HG02870 (cell line): ENCODE results near the gene NACC1.

Experiments used
- ATAC-seq: cut with Tn5 transposase; IDR thresholded peaks from one replicate; pipeline ENCODE4 v1.9.1; 2021; ENCODE audit warnings: mild to moderate bottlenecking, moderate library complexity; ENCODE audit not compliant: unreplicated experiment

The NACC1 gene

DNA sequence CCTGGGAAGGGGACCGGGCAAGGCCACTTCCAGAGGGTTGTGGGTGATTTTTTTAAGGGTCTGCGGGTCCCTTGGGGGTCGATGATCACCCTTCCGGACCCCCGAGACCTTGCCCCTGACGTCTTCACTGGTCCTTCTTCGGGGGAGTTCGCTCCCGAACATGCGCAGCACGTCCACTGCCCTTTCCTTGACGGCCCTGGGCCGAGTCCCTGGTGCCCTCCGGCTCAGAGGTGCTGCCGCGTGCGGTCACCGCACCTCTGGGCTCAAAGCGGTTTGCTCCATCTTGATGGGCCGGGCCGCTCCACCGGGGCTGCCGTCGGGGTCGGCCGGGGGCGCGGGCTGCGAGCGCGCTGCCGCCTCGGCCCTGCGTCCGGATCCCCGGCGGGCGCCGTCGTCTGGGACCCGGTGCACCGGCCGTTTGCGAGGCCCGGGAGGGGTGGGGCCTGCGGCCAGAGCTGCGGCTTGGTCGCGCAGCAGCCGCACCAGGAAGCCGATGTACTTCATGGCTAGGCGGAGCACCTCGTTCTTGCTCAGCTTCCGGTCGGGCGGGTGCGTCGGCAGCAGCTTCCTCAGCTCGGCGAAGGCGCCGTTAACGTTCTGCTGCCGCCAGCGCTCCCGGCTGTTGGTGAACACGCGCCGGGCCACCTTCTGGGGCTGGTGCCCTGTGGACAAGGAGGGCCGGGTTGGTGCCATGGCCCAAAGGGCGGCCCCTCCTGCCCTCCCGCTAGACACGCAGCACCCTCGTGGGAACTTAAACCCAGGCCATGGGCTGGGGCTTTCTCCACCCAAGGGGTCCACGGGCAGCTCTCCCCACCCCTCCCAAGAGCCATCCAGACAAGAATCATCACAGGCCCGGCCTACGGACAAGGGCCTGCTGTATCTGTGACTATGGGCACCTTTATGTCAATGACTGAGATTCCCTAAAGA is 18.7 kb upstream of the NACC1 start:
- ATAC-seq, result no peak

DNA sequence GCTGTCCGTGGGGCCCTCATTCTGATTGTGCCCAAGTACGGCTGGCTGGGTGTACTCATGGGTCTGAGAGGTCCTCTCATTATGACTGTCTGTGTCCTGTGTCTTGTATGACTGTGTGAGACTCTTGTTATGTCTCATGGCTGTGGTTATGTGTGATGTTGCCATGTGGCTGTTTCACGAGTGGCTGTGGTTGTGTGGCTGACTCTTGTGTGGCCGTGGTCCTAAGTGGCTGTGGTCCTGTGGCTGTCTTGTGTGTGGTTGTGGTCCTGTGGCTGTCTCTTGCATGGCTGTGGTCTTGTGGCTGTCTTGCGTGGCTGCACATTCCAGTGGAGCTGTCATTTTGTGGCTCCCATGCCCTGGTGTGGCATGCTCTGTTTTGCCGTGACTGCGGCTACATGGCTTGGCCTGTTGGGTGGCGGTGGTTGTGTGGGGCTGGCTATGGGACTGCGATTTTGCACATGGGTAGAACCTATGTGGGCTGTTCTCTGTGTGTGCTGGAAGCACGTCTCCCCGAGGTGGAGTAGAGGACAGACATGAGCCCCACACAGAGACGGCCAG is 18.0 kb upstream of the NACC1 start:
- ATAC-seq, result no peak

DNA sequence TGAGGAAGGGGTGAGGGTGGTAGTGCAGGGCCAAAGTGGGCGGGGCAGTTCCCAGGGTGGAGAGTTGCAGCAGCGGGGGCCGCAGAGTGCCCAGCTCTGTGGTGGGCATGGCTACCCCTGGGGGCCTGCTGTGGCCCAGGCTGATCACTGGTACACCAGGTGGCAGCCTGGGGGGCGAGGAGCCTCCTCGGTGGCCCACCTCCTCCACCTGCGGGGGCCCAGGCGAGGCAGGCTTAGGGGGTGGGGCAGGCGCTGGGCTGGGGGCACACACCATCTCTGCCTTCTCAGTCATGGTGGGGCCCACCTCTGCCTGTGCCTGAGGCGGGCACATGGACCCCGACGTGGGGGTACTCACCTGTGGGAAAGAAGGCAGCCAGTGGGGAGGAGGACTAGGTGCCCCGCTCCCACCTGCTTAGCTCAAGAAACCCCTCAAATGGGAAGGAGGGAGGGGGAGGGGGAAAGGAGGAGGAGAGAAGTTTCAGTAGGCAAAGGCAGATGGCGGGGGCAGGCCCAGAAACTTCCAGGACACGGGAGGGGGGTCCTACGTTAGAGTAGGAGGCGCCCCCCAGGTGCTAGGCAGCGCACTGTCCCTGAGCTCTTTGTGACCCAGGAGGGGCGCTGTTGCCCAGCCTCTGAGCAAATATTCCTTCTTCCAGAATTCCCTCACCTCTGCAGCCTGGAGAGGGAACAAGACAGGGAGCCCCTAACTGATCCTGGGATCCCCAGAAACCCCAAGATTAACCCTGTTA is 17.0 kb upstream of the NACC1 start:
- no peak for ATAC-seq

DNA sequence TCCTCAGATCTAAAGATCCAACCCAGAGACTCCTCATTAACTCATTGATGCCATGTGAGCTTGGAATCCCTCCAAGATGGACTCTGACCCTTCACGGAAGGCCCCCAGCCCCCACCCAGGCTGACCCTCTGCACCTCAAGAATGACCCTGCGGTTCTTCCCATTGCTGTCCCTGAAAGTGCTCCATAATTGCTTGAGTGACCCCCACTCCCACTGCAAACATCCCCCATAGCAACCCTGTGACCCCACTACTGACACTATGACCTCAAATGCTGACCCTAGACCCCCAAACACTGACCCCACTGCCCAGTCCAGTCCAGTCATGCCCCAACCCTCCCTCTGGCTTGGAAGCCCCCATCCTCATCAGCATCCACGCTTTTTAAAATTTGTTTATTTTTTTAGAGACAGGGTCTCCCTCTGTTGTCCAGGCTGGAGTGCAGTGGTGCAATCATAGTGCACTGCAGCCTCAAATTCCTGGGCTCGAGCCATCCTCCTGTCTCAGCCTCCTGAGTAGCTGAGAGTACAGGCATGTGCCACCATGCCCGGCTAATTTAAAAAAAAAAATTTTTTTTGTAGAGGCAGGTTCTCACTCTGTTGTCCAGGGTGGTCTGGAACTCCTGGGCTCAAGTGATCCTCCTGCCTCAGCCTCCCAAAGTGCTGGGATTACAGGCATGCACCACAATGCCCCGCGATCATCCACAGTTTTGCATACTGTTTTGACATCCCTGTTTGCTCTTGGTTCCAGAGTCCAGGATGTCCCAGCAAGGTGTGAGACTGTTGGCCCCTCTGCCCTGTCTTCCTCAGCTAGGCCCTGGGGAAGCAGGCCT is 16.3 kb upstream of the NACC1 start:
- no peak for ATAC-seq

DNA sequence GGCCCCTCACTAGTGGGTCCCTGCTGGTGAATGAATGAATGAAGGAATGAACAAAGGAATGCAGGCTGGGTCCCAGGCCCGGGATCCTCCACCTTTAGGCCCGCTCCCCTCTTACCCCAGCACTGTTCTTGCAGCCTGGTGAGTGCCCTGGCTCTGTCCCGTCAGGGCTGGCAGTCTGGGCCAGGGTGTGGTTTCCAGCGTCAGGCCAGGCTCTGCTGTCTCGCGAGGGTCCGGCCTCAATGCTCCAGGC is 15.7 kb upstream of the NACC1 start:
- ATAC-seq, result no peak

DNA sequence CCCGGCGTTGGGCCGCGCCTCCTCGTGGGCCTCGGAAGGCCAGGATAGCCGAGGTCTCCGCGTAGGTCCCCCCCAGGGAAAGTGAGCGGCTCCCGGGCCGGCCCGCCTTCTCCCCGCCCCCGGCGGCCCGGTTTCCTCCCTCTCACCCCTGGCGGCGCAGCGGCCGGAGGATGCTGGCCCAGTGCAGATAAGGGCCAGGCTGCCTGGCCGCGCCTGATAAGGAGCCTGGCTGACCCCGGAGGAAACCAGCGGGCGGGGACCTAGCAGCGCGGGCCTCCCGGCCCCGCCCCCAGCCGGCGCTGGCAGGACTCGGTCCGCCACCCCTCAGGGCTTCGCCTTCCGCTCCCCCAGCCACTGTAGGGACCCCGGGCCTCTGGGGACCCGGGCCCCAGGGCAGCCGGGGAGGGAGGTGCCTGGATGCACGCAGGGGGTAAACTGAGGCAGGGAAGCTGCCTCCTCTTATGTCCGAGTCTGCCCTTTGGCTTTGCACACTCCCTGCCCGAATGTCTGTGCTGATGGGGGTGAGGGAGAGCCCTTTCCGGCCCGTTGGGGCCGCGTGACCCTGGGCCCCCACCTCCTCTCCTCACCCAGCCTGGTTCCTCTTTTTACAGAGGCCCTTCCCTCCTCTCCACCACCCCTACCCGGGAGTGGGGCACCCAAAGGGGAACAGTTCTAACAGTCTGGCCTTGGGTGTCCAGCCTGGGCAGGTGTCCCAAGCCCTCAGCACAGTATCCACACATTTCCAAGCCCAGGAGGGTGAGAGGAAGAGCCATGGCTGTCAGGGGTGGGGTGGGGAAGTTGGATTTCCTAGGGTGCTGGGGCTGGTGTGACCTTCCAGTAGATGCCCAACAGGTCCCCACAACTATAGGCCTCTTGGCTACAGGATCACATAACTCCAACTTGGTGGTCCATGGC is 15.1 kb upstream of the NACC1 start, which contains the start of gene LYL1:
Gene LYL1 (minus strand): TSS at position 193 of the 915 bp plus-strand sequence. CDS start 1,687 bp downstream, outside the sequence.
- no peak for ATAC-seq

DNA sequence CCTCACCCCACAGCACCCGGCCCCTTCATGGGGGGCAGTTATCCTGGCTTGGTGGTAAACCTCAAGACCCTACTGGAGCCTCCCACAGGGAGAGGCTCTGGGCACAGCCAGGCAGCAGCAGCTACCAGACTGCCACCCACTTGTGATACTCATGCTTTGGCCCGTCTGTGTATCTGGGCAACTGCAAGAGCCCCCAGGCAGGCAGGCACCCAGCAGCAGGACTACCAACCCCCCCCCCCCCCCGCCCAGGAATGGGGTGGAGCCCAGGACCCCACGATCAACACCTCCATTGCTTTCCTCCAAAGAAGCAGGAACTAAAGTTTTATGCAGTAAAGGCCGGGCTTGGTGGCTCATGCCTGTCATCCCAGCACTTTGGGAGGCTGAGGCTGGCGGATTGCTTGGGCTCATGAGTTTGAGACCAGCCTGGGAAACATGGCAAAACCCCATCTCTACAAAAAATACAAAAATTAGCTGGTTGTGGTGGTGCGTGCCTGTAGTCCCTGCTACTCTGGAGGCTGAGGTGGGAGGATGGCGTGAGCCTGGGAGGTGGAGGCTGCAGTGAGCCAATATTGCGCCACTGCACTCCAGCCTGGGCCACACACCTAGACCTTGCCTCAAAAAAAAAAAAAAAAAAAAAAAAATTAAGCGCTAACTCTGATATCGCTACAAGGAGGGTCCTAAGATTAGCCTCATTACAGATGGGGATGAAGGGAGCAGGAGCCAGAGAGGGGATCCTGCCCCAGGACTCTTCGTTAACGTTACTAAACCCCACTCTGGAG is 14.3 kb upstream of the NACC1 start:
- no peak for ATAC-seq

DNA sequence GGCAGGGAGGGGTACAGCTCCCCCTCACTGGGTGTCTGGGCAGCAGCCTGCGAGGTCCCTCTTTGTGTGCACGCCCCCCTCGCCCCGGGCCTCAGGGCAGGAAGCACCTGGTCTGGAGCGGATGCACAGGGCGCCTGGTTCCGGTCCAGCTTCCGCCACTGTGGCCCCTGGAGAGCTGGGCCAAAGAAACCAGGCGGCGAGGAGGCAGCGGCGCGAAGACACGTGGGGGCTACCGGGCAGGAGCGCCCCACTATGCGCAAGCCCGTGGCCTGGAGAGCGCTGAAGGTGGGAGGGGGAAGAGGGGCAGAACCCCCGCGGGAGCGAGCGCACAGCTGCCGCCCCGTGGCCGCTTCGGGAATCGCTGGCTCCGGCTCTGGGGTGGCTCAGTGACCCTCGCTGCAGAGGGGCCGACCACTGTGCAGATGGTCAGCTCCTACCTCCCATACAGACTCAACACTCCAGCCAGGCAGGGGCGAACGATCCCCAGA is 13.7 kb upstream of the NACC1 start:
- no peak for ATAC-seq

DNA sequence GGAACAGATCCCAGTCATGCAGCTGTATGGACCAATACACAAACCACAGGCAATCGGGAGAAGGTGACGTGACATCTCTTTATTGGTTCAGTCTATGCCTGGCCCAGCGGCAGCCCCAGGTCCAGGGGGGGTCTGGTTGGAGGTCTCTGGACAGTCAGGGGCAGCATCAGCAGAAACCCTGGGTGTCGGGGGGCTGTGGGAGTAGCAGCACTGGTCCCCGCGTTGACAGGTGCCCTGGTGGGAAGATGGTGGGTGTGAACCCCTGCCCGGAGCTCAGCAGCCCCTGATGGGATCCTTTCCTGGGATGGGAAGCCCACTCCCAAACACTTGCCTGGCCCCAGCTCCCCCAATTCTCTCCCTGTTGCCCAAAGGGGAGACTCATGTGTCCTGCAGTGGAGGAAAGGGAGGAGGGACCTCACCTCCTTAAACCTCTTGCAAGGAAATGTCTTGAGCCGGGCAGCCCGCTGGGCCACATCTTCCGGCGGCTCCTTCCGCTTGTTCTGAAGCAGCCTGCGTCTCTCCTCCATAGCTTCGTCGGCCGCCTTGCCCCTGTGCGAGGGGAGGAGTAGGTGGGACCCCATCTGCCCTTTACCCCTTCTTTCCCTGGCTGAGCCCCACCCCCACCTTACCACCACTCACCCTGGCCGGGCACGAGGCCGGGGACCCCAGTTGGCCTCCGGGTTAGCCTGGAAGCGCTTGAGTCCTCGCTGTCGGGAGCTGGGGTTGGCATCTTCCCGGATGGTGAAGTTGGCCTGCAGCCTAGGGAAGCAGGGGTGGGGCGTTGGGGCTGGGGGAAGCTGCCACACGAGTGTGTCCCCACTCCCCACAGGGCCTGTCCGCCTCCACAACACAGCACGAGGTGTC is 13.0 kb upstream of the NACC1 start:
- no peak for ATAC-seq

DNA sequence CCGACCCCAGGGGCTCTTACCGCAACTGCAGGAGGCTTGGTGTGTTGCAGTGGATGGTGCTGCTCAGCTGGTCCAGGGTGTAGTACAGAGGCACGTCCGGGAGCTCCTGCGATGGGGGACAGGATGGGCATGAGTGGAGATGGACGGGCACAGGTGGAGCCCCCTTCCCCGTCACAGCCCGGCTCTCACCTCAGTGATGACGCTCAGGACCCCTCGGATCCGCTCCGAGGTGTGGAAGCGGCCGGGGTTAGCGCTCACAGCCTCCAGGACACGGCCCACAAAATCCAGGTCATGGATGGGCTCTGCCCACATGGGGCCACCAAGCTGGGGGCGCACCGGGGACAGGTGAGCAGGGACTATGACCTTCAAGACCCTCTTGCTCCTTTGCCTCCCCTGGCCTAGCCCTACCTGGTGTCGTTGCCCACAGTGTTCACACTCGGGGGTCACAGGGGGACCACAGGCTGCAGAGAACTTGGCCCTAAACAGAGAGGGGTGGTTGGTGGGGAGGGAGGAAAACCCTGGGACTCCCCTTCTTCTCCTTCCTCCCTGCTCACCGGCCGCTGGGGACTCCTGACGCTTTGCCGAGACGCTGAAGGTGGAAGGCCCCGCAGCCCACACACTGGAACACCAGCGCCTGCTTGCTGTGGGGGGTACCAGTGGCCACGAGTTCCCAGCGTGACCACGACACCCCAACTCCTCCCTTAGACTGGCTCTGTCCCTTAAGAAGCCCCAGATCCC is 8.5 kb upstream of the NACC1 start:
- ATAC-seq, result no peak

DNA sequence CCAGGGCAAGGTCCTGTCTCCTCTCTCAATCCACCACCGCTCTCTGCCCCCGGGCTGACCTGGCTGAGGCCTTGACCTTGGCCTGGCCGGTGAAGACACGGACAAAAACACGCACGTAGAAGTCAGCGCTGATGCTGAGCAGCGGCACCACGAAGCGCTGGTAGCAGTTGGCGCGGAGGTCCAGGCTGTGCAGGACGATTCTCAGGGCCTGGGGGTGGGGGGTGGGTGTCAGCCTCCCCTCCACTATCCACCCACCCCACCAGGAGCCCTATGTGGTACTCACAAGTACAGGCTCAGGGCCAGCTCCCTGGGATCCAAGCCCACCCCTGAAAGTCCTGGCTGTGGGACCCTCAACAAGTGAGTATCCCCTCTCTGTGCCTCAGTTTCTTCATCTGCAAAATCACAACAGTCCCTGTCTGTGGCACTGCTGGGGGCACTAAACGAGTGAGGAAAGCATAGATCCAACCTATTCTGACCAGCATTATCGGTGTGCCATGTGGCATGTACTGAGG is 7.9 kb upstream of the NACC1 start:
- ATAC-seq, result no peak

DNA sequence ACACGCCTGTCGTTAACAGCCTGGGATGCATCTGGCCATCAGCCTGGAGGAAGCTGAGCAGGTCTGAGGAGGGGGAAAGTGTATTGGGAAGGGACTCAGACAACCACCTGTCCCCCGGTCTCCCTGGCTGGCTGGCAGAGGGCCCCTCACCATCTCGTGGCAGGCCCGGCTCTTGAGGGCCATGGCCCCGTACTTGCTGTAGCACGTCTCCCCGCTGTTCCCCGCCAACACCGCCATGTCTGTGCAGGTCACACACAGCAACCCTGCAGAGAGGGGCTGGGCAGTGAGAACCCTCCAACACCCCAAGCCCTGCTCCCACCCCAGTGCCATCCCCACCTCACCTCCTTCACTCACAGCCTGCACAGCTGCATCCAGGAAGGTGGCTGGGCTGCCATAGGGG is 5.5 kb upstream of the NACC1 start:
- ATAC-seq, result no peak

DNA sequence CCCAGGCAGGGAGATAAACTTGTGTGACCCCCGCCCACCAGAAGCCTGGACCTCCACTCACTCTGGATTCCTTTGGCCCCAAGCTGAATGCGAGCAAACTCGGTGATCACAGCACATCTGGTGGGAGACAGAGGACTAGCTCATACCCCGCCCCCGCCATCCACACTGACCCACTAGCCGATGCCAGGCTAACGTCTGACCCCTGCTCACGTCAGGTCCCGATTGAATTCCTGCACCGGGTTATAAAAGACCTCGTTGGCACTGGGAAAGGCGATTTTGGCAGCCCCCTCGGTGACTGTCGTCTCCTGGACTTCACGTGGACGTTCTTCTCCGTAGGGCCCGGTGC is 2.2 kb upstream of the NACC1 start:
- no peak for ATAC-seq

DNA sequence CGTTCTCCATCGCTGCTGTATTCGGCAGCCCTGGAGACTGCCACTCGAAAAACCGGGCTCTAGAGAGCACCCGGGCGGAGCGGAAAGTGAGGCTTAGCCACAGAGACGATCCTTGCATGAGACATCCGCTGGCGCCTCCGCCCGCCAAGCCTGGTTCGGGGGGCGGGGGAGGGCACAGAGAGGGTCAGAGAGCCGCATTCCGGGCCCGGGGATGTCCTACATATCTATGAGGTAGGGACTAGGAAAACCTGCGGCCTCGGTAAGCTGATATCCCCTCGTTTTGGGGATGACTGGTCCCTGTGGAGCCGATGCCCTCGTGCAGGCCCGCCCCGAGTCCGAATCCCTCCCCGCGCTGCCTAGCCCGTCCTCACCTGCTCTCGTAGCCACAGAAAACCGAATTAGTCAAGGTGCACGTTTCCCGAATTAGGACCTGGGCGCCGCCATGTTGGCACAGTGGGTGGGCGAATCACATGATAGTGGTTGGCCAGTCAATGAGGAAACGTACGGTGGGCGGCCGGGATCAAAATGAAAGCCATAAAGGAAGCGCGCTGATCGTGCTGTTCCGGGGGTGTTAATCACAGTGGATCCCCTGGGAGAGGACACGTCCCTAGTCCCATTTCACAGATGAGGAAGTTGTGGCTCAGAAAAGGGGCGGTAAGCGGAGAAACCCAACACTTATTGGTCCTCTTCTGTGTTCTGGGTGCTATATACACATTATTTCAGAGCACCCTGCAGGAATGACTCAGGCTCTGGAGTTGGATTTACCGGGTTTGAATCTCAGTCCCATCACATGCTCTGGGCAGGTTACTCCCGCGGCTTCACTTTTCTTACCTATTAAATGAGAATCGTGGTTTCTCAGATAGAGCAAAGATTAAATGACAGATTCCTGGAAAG is 1.5 kb upstream of the NACC1 start, which contains the start of gene TRMT1:
Gene TRMT1 (minus strand): TSS at position 459 of the 894 bp plus-strand sequence. CDS start 341 bp downstream, at position 118.
- no peak for ATAC-seq

DNA sequence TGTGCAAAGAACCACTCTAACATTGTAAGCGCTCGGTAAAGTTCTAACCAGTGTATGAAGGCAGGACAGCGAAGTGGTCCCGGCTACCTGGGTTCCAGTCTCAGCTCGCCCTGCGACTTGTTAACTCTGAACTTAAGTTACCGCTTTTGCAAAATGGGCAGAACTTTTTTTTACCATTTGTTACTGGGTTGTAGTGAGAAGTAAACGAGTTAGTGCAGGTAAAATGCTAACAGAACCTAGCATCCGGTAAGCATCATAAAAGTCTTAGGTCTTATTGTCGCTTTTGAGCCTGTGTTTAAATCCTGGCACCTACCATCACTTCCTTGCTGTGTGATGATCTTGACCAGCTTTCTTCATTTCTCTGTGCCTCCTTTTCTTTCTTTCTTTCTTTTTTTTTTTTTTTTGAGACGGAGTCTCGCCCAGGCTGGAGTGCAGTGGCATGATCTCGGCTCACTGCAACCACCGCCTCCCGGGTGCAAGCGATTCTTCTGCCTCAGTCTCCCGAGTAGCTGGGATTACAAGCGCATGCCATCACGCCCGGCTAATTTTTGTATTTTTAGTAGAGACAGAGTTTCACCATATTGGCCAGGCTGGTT is 790 bp upstream of the NACC1 start:
- ATAC-seq, result no peak
